HepG2 (cell line): ENCODE data around the gene MICAL3. TPM values are rescaled to one million over a fixed set of nuclear protein-coding genes. Genes with fewer than 3 reads are reported as not detected.

Experiments
- ATF6 ChIP-seq: sonication (generic); formaldehyde crosslinking; conservative IDR thresholded peaks from 2 replicates; pipeline ENCODE4 v1.4.0; 2020; ENCODE audit warnings: missing genetic modification reagents
- FOSL2 ChIP-seq: sonication (generic); formaldehyde crosslinking; IDR thresholded peaks from 2 replicates; pipeline ENCODE4 v1.4.0; 2020; ENCODE audit warnings: missing genetic modification reagents
- GFI1 ChIP-seq: sonication (generic); formaldehyde crosslinking; IDR thresholded peaks from 2 replicates; pipeline ENCODE4 v1.5.0; 2020; ENCODE audit warnings: missing genetic modification reagents, mild to moderate bottlenecking, borderline replicate concordance
- NRL ChIP-seq: sonication (generic); formaldehyde crosslinking; IDR thresholded peaks from 2 replicates; pipeline ENCODE4 v1.5.0; 2020; ENCODE audit warnings: missing genetic modification reagents, mild to moderate bottlenecking, moderate library complexity, borderline replicate concordance
- POGZ ChIP-seq: sonication (generic); formaldehyde crosslinking; IDR thresholded peaks from 2 replicates; pipeline ENCODE4 v1.4.0; 2020; ENCODE audit warnings: mild to moderate bottlenecking, missing genetic modification reagents
- POLR2G ChIP-seq: fragments of 200-400 bp; formaldehyde crosslinking; IDR thresholded peaks from 2 replicates; pipeline ENCODE4 v1.6.1; 2018; ENCODE audit warnings: mild to moderate bottlenecking, low read depth, low read length, moderate library complexity
- RBM39 ChIP-seq: fragments of 200-400 bp; formaldehyde crosslinking; IDR thresholded peaks from one replicate; pipeline ENCODE4 v1.6.1; 2018; ENCODE audit warnings: antibody characterized with exemption, mild to moderate bottlenecking, low read depth, low read length; ENCODE audit not compliant: poor library complexity, severe bottlenecking
- TBL1XR1 ChIP-seq: fragments of 150-350 bp; IDR thresholded peaks from 2 replicates; pipeline ENCODE4 v1.6.1; 2014; ENCODE audit warnings: borderline replicate concordance, low read length; ENCODE audit not compliant: partially characterized antibody
- ZFP1 ChIP-seq: IDR thresholded peaks from 2 replicates; pipeline ENCODE4 v1.6.1; 2016
- ZMAT5 ChIP-seq: sonication (generic); formaldehyde crosslinking; IDR thresholded peaks from 2 replicates; pipeline ENCODE4 v1.5.0; 2020; ENCODE audit warnings: mild to moderate bottlenecking, low read depth, missing genetic modification reagents, borderline replicate concordance
- ZNF121 ChIP-seq: sonication (generic); formaldehyde crosslinking; IDR thresholded peaks from 2 replicates; pipeline ENCODE4 v1.5.0; 2020; ENCODE audit warnings: mild to moderate bottlenecking, missing genetic modification reagents
- ZNF34 ChIP-seq: sonication (generic); formaldehyde crosslinking; IDR thresholded peaks from 2 replicates; pipeline ENCODE4 v1.4.0; 2020; ENCODE audit warnings: mild to moderate bottlenecking, missing genetic modification reagents, borderline replicate concordance
- ZNF672 ChIP-seq: sonication (generic); formaldehyde crosslinking; IDR thresholded peaks from 2 replicates; pipeline ENCODE4 v1.8.1; 2022; ENCODE audit warnings: missing genetic modification reagents
- ZNF724P ChIP-seq: sonication (generic); formaldehyde crosslinking; IDR thresholded peaks from 2 replicates; pipeline ENCODE4 v1.8.0; 2022; ENCODE audit warnings: missing genetic modification reagents, borderline replicate concordance
- ZNF775 ChIP-seq: sonication (generic); formaldehyde crosslinking; IDR thresholded peaks from 2 replicates; pipeline ENCODE4 v1.4.0; 2020; ENCODE audit warnings: missing genetic modification reagents, mild to moderate bottlenecking, moderate library complexity, borderline replicate concordance
- ZSCAN20 ChIP-seq: sonication (generic); formaldehyde crosslinking; IDR thresholded peaks from 2 replicates; pipeline ENCODE4 v1.4.0; 2020; ENCODE audit warnings: missing genetic modification reagents, mild to moderate bottlenecking, borderline replicate concordance
- polyA plus RNA-seq, 8 experiments: library from polyadenylated mRNA; depleted of rRNA in 3 of 8; stranded (reverse) in 7 of 8; unstranded in 1 of 8; fragments of >200 nt; fragmentation: Illumina TruSeq in 4 of 8; extraction: Trizol in 4 of 8; gene quantifications; 2 replicates each; pipeline versions ENCODE4 v1.2.1 to v1.2.3, GENCODE V29; 2011 to 2016; ENCODE audit warnings: low read depth in 4 of 8, missing spikeins in 1 of 8, mixed read lengths in 1 of 8; ENCODE audit not compliant: insufficient read depth in 1 of 8
- total RNA-seq, 5 experiments: library from RNA; depleted of rRNA; stranded (reverse); fragments of >200 nt; fragmentation: Illumina TruSeq; extraction: Trizol; gene quantifications; 2 replicates each; pipeline ENCODE4 v1.2.3, GENCODE V29; 2016; ENCODE audit warnings: low read depth in 1 of 5
- TF ChIP-seq, protein P1 (sequence below): sonication (generic); formaldehyde crosslinking; IDR thresholded peaks from 2 replicates; pipeline ENCODE4 v1.4.0; 2020; ENCODE audit warnings: missing genetic modification reagents, borderline replicate concordance
- TF ChIP-seq, protein P2 (sequence below): sonication (generic); formaldehyde crosslinking; IDR thresholded peaks from 2 replicates; pipeline ENCODE4 v1.9.0; 2021; ENCODE audit warnings: missing genetic modification reagents, mild to moderate bottlenecking, borderline replicate concordance

Gene MICAL3
- total and polyA plus RNA-seq, 2 of the 13 experiments (the other 11 are each of a cell fraction or from before 2014, with no cell fraction given), result 5.3 to 12.5 TPM

GRCh38 chr22:17954200-17954859, 70.0 kb downstream of the MICAL3 start (continued):
- TF ChIP-seq TBL1XR1 (no peak), ZNF775 (no peak), ZFP1 (CRISPR knock-in tag) (no peak), RBM39 (no peak), POLR2G (no peak), ZSCAN20 (CRISPR knock-in tag) (peak; percentile 99), ZNF121 (peak; percentile 61; the same call in 1 of the 2 replicates), GFI1 (peak; percentile 20; the same call in 1 of the 2 replicates), ZNF724P (CRISPR knock-in tag) (no peak), NRL (CRISPR knock-in tag) (no peak), ATF6 (CRISPR knock-in tag) (no peak), FOSL2 (CRISPR knock-in tag) (0 out of 2 replicates have a peak, but pooled peaks have one; percentile 6), ZNF672 (CRISPR knock-in tag) (no peak), POGZ (no peak), ZMAT5 (CRISPR knock-in tag) (no peak), ZNF34 (CRISPR knock-in tag) (no peak)
- TF ChIP-seq, protein P1, sequence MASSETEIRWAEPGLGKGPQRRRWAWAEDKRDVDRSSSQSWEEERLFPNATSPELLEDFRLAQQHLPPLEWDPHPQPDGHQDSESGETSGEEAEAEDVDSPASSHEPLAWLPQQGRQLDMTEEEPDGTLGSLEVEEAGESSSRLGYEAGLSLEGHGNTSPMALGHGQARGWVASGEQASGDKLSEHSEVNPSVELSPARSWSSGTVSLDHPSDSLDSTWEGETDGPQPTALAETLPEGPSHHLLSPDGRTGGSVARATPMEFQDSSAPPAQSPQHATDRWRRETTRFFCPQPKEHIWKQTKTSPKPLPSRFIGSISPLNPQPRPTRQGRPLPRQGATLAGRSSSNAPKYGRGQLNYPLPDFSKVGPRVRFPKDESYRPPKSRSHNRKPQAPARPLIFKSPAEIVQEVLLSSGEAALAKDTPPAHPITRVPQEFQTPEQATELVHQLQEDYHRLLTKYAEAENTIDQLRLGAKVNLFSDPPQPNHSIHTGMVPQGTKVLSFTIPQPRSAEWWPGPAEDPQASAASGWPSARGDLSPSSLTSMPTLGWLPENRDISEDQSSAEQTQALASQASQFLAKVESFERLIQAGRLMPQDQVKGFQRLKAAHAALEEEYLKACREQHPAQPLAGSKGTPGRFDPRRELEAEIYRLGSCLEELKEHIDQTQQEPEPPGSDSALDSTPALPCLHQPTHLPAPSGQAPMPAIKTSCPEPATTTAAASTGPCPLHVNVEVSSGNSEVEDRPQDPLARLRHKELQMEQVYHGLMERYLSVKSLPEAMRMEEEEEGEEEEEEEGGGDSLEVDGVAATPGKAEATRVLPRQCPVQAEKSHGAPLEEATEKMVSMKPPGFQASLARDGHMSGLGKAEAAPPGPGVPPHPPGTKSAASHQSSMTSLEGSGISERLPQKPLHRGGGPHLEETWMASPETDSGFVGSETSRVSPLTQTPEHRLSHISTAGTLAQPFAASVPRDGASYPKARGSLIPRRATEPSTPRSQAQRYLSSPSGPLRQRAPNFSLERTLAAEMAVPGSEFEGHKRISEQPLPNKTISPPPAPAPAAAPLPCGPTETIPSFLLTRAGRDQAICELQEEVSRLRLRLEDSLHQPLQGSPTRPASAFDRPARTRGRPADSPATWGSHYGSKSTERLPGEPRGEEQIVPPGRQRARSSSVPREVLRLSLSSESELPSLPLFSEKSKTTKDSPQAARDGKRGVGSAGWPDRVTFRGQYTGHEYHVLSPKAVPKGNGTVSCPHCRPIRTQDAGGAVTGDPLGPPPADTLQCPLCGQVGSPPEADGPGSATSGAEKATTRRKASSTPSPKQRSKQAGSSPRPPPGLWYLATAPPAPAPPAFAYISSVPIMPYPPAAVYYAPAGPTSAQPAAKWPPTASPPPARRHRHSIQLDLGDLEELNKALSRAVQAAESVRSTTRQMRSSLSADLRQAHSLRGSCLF (CRISPR knock-in tag), result no peak
- TF ChIP-seq, protein P2, sequence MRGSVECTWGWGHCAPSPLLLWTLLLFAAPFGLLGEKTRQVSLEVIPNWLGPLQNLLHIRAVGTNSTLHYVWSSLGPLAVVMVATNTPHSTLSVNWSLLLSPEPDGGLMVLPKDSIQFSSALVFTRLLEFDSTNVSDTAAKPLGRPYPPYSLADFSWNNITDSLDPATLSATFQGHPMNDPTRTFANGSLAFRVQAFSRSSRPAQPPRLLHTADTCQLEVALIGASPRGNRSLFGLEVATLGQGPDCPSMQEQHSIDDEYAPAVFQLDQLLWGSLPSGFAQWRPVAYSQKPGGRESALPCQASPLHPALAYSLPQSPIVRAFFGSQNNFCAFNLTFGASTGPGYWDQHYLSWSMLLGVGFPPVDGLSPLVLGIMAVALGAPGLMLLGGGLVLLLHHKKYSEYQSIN (CRISPR knock-in tag), result no peak
